B cell (primary cell): ENCODE data around the gene PTMS. TPM values are rescaled to one million over a fixed set of nuclear protein-coding genes. Genes with fewer than 3 reads are reported as not detected.
A peak's percentile ranks its signal among the peaks of the same experiment; 100 is the strongest.

Experiments used
- ATAC-seq: fragments of 200-7000 bp; cut with Tn5 transposase; one replicate; pipeline ENCODE4 v1.10.0; 2021; ENCODE audit warnings: low read depth, mild to moderate bottlenecking, moderate number of reproducible peaks, moderate library complexity
- CTCF ChIA-PET: fragments of 350-600 bp; sonication (Branson Sonifier 250); formaldehyde crosslinking; loops from one replicate; lab custom pipeline; 2021; ENCODE audit warnings: antibody characterized with exemption, inconsistent platforms; lab: Charles Lee
- POLR2A ChIA-PET: fragments of 350-600 bp; sonication (Branson Sonifier 250); formaldehyde crosslinking; loops from one replicate; lab custom pipeline; 2021; ENCODE audit warnings: antibody characterized with exemption; lab: Charles Lee
- DNase-seq: peaks from one replicate; pipeline ENCODE4 v3.0.0; 2013
- H2AFZ ChIP-seq: 2 replicates; pipeline ENCODE4 v1.6.1; 2012; ENCODE audit warnings: mild to moderate bottlenecking, low read depth, low read length; ENCODE audit not compliant: insufficient read depth, poor library complexity, severe bottlenecking
- H3K27ac ChIP-seq, 2 donors: 1 replicate in 1 of 2; 2 replicates in 1 of 2; pipeline ENCODE4 v1.5.1; 2012 to 2013; ENCODE audit warnings: low read length in 2 of 2, mild to moderate bottlenecking in 2 of 2, moderate library complexity in 1 of 2
- H3K27me3 ChIP-seq, 4 experiments: fragments of 200-600 bp in 1 of 4; sonication (generic) in 1 of 4; replicated peaks in 1 of 4; 1 replicate in 2 of 4; 2 replicates in 2 of 4; pipeline versions ENCODE4 v1.6.1 to v1.7.0; 2013 to 2016; ENCODE audit warnings: low read length in 3 of 4, mild to moderate bottlenecking in 2 of 4, mixed read lengths in 1 of 4, moderate library complexity in 1 of 4; ENCODE audit not compliant: insufficient read depth in 4 of 4, control insufficient read depth in 3 of 4; ENCODE audit errors: control extremely low read depth in 1 of 4
- H3K36me3 ChIP-seq, 2 experiments: replicated peaks in 1 of 2; 1 replicate in 1 of 2; 2 replicates in 1 of 2; pipeline versions ENCODE4 v1.6.1 to v1.7.1; 2013; ENCODE audit warnings: low read length in 1 of 2; ENCODE audit not compliant: insufficient read depth in 2 of 2, control insufficient read depth in 1 of 2; ENCODE audit errors: control extremely low read depth in 1 of 2, extremely low read depth in 1 of 2
- H3K4me1 ChIP-seq, 2 donors: fragments of 200-600 bp in 1 of 2; sonication (generic) in 1 of 2; 1 replicate in 1 of 2; 2 replicates in 1 of 2; pipeline versions ENCODE4 v1.5.1 to v1.6.1; 2013 to 2017; ENCODE audit warnings: low read length in 2 of 2; ENCODE audit not compliant: control insufficient read depth in 2 of 2, insufficient read depth in 2 of 2
- H3K4me2 ChIP-seq: replicated peaks from 2 replicates; pipeline ENCODE3; 2012; ENCODE audit warnings: mild to moderate bottlenecking, low read depth, low read length; ENCODE audit not compliant: poor library complexity, severe bottlenecking
- H3K4me3 ChIP-seq, 5 experiments: fragments of 200-600 bp in 1 of 5; sonication (generic) in 1 of 5; 1 replicate in 3 of 5; 2 replicates in 2 of 5; pipeline versions ENCODE4 v1.5.1 to v1.7.0; 2011 to 2016; ENCODE audit warnings: low read length in 4 of 5, mild to moderate bottlenecking in 4 of 5, low read depth in 2 of 5, control low read depth in 1 of 5, moderate library complexity in 1 of 5; ENCODE audit not compliant: insufficient read depth in 1 of 5; ENCODE audit errors: control extremely low read depth in 1 of 5, extremely low read depth in 1 of 5
- H3K79me2 ChIP-seq: fragments of 200-600 bp; sonication (generic); one replicate; pipeline ENCODE4 v1.6.0; 2016; ENCODE audit warnings: low read length; ENCODE audit not compliant: control insufficient read depth, insufficient read depth
- H3K9ac ChIP-seq: fragments of 200-600 bp; sonication (generic); 2 replicates; pipeline ENCODE4 v1.6.1; 2017; ENCODE audit warnings: mild to moderate bottlenecking, low read length, moderate library complexity
- H3K9me3 ChIP-seq, 3 donors: one replicate each; pipeline versions ENCODE4 v1.6.1 to v1.7.1; 2013; ENCODE audit warnings: low read length in 2 of 3; ENCODE audit not compliant: control insufficient read depth in 2 of 3, insufficient read depth in 1 of 3; ENCODE audit errors: control extremely low read depth in 1 of 3
- H4K20me1 ChIP-seq: 2 replicates; pipeline ENCODE4 v1.6.0; 2012; ENCODE audit warnings: mild to moderate bottlenecking, low read length; ENCODE audit not compliant: insufficient read depth, control insufficient read depth, poor library complexity, severe bottlenecking
- H3K27ac Mint-ChIP-seq: one replicate; pipeline ENCODE4 v1.8.0; 2021; ENCODE audit warnings: mixed read lengths
- H3K27me3 Mint-ChIP-seq: one replicate; pipeline ENCODE4 v1.8.0; 2021; ENCODE audit warnings: mixed read lengths
- H3K4me1 Mint-ChIP-seq: one replicate; pipeline ENCODE4 v1.8.0; 2021; ENCODE audit warnings: mixed read lengths
- H3K4me3 Mint-ChIP-seq: one replicate; pipeline ENCODE4 v1.8.0; 2021; ENCODE audit warnings: mixed read lengths
- H3K9me3 Mint-ChIP-seq: one replicate; pipeline ENCODE4 v1.8.0; 2022; ENCODE audit warnings: mixed read lengths; ENCODE audit not compliant: insufficient read depth
- CTCF ChIP-seq: fragments of 200-600 bp; IDR thresholded peaks from one replicate; pipeline ENCODE4 v1.8.0; 2022; ENCODE audit warnings: antibody characterized with exemption, mild to moderate bottlenecking
- EZH2 ChIP-seq: IDR thresholded peaks from 2 replicates; pipeline ENCODE4 v1.6.1; 2012; ENCODE audit warnings: borderline replicate concordance, low read depth, mild to moderate bottlenecking, moderate library complexity, low read length; ENCODE audit not compliant: insufficient read depth, poor library complexity, severe bottlenecking
- WGBS: methylation state at CpG from one replicate; pipeline ENCODE4 v1.1.5; 2013; ENCODE audit warnings: missing lambda C conversion rate; ENCODE audit not compliant: insufficient coverage; 5-methylcytosine and 5-hydroxymethylcytosine counted together
- intact Hi-C: fragments of 100-400 bp; cut with micrococcal nuclease; formaldehyde crosslinking; loops from one replicate; pipeline ENCODE4 v1.10.0; 2022
- polyA plus RNA-seq: library from polyadenylated mRNA; depleted of rRNA; stranded (reverse); fragments of >200 nt; gene quantifications from 2 replicates; pipeline ENCODE4 v1.2.3, GENCODE V29; 2012
- total RNA-seq, 2 donors: library from RNA; stranded (reverse); fragments of 120-200 nt in 1 of 2; gene quantifications; 1 replicate in 1 of 2; 2 replicates in 1 of 2; pipeline versions ENCODE4 v1.2.3 to v1.2.4, GENCODE V29; 2013 to 2022

Gene PTMS
- total and polyA plus RNA-seq, 2 donors (not counting 1 experiment from before 2014, with no cell fraction given): 1.0 to 2.1 TPM

DNA sequence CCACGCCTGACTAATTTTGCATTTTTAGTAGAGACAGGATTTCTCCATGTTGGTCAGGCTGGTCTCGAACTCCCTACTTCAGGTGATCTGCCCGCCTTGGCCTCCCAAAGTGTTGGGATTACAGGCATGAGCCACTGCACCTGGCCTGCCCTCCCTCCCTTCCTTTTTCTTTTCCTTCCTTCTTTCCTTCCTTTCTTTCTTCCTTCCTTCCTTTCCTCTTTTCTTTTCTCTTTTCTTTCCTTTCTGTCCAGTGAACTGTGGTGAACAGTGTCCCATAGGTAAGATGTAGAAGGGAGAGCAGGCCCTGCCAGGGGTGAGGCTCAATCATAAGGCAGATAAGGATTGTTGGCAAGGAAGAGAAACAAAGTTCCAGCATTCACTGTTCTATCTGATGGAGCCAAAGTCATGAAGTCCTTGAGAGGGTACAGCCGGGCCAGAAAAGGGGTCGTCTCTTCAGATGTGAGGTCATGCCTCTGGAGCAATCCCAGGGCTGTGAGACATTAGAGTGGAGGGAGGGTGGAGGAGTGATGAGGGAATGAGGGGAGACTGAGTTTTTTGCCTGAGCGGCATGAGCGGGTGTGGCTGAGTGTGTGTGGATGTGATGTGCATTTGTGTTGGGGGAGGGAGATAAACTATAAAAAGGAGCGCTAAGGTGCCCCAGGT is 9.0 kb upstream of the PTMS start:
- no peaks in the 10 kb centered on the region for H4K20me1 ChIP-seq
- Mint-ChIP-seq H3K27ac (peak overlapping the region; percentile 4), H3K4me1 (peaks cover 17% of the 10 kb centered on the region), H3K9me3 (no peaks in the 10 kb centered on the region), H3K4me3 (no peak overlapping the region), H3K27me3 (peaks cover 8% of the 10 kb centered on the region)
- H3K9ac ChIP-seq: no peak overlapping the region
- H3K36me3 ChIP-seq: no peaks in the 10 kb centered on the region
- no peaks in the 10 kb centered on the region for H3K27me3 ChIP-seq
- H3K4me2 ChIP-seq: no peak overlapping the region
- H3K79me2 ChIP-seq: peaks cover 7% of the 10 kb centered on the region
- 98% methylated on average over 6 of the region's 8 CpGs for WGBS
- ATAC-seq: no peak
- H3K4me1 ChIP-seq: peaks cover 12 to 16% of the 10 kb centered on the region in 2 donors
- H3K9me3 ChIP-seq: no peaks in the 10 kb centered on the region
- POLR2A ChIA-PET: interaction anchor here (0.7 kb wide), 1 partner anchor 11 kb away, joined by 4 read pairs; no protein-coding TSS in a partner anchor
- no peak overlapping the region for H3K27ac ChIP-seq
- intact Hi-C loops: no loop called here
- H3K4me3 ChIP-seq: no peak overlapping the region
- CTCF ChIA-PET: interaction anchor here (0.7 to 6.4 kb wide), 6 partner anchors 10 to 26 kb away, joined by 3 to 109 read pairs (median 4); partner anchors contain the start of gene PTMS
- TF ChIP-seq EZH2 (no peak), CTCF (no peak)
- H2AFZ ChIP-seq: no peak overlapping the region
- DNase-seq: no peak

DNA sequence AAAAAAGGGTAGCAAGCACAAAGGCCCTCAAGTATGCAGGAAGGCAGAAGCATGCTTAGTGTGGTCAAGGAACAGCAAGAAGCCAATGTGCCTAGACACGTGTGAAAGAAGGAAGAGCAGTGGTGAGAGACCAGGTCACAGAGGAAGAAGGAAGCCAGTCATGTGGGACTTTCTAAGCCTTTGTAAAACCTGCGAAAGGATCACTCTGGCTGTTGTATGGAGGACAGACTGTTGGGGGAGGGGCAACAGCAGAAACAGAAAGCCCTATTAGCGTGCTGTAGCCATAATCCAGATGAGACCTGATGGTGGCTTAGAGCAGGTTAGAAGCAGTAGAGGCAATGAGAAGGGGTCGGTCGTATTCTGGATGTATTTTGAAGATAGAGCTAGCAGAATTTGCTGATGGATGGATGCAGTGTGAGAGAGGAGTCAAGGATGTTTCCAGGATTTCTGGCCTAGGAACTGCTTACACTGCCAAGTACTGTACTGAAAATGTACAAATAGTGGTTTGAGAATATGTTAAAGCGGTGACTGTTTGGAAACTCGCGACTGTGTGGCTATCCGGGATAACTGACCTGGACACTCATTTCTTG is 7.6 kb upstream of the PTMS start:
- no peak for TF ChIP-seq CTCF
- TF ChIP-seq EZH2: no peak
- no peaks in the 10 kb centered on the region for H3K27me3 ChIP-seq
- no peak overlapping the region for H3K4me3 ChIP-seq
- no peak overlapping the region for H3K27ac ChIP-seq
- no peaks in the 10 kb centered on the region for H3K79me2 ChIP-seq
- ChIA-PET POLR2A (no interaction called here), CTCF (interaction anchor here (1.3 to 6.4 kb wide), 3 partner anchors 9 to 20 kb away, joined by 3 to 85 read pairs (median 5); partner anchors contain the start of gene PTMS)
- no peak overlapping the region for H3K4me3 Mint-ChIP-seq
- H4K20me1 ChIP-seq: no peaks in the 10 kb centered on the region
- no peaks in the 10 kb centered on the region for H3K36me3 ChIP-seq
- no peaks in the 10 kb centered on the region for H3K9me3 ChIP-seq
- peaks cover 10% of the 10 kb centered on the region for H3K4me1 Mint-ChIP-seq
- no peak overlapping the region for H3K4me2 ChIP-seq
- H3K27me3 Mint-ChIP-seq: peaks cover 12% of the 10 kb centered on the region
- no peak overlapping the region for H3K9ac ChIP-seq
- intact Hi-C loops: no loop called here
- H3K27ac Mint-ChIP-seq: no peak overlapping the region
- ATAC-seq (no peak), DNase-seq (no peak)
- peaks cover 7 to 11% of the 10 kb centered on the region in 2 donors for H3K4me1 ChIP-seq
- WGBS: 75% methylated on average over 9 of the region's 9 CpGs
- no peak overlapping the region for H2AFZ ChIP-seq
- no peaks in the 10 kb centered on the region for H3K9me3 Mint-ChIP-seq
